ENCODE data around the gene LAMC2. TPM values are rescaled to one million over a fixed set of nuclear protein-coding genes. Genes with fewer than 3 reads are reported as not detected.
"Not testable (repeated sequence)": the region's sequence is repeated elsewhere in the genome, so short reads cannot be mapped to it uniquely, and the experiment has no call there.

The LAMC2 gene
- total RNA-seq, 4 donors from 2014 or later, result 24.2 to 46.5 (median 35.5) TPM

DNA sequence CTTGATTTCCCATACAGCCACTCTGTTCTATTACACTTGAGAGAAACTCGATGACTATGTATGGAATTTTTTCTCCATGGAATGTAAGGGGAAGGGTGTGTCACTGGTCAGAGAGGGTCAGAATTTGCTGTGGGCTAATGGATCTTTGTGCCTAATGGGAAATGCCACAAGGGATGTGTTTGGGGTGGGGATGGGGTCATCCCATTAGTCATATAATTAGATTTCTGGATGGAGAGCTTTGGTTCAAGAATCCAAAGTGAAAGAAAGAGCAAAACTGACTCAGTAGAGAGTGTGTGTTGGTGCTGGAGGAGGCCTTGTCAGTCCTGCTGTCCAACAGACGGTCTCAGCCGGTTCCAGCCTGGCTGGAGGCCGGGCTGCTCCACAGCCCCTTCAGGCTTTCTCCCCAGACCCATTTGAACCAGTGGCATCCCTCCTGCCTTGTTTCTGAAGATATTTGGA is 86.4 kb downstream of the LAMC2 start:
- Histone ChIP-seq H3K9me3 (no peaks in the 10 kb centered on the region), H3K27me3 (no peaks in the 10 kb centered on the region), H3K27ac (peak overlapping the region; percentile 25), H3K4me3 (no peak overlapping the region), H3K36me3 (no peaks in the 10 kb centered on the region), H3K4me1 (peaks cover 20% of the 10 kb centered on the region)
- no peak for DNase-seq (ENCODE audit: low spot score in 2 of 2)
- TF ChIP-seq, protein P1, sequence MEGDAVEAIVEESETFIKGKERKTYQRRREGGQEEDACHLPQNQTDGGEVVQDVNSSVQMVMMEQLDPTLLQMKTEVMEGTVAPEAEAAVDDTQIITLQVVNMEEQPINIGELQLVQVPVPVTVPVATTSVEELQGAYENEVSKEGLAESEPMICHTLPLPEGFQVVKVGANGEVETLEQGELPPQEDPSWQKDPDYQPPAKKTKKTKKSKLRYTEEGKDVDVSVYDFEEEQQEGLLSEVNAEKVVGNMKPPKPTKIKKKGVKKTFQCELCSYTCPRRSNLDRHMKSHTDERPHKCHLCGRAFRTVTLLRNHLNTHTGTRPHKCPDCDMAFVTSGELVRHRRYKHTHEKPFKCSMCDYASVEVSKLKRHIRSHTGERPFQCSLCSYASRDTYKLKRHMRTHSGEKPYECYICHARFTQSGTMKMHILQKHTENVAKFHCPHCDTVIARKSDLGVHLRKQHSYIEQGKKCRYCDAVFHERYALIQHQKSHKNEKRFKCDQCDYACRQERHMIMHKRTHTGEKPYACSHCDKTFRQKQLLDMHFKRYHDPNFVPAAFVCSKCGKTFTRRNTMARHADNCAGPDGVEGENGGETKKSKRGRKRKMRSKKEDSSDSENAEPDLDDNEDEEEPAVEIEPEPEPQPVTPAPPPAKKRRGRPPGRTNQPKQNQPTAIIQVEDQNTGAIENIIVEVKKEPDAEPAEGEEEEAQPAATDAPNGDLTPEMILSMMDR (IDR thresholded peaks at IDR 0.05), result no peak
- TF ChIP-seq EP300 (IDR thresholded peaks at IDR 0.05) (no peak), POLR2AphosphoS5 (IDR thresholded peaks at IDR 0.05) (no peak), POLR2A (IDR thresholded peaks at IDR 0.05) (no peak)
- WGBS, result 60% methylated on average over 3 of the region's 4 CpGs

DNA sequence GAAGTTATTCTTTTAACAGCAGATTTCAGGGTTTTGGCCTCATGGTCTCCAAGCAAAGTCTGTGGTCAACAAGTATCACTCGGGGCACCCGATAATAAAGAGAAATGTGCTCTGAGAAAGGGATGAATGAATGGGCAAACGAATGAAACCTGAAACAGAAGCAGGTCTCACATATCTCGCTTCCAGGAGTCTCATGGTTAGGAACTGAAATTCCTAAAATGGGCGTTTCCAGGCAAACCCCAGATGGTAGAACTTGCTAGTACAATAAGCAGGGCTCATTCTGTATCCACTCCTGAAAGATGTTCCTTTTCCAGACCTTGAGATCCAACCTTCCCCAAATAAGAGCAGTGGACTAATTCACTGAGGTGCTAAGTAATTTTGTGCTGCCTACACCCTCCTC is 87.2 kb downstream of the LAMC2 start:
- 67% methylated on average over 5 of the region's 5 CpGs for WGBS
- Histone ChIP-seq H3K4me1 (peaks cover 25% of the 10 kb centered on the region), H3K4me3 (no peak overlapping the region), H3K27me3 (no peaks in the 10 kb centered on the region), H3K9me3 (no peaks in the 10 kb centered on the region), H3K36me3 (no peaks in the 10 kb centered on the region), H3K27ac (peak overlapping the region; percentile 25)
- no peak for DNase-seq (ENCODE audit: low spot score in 2 of 2)
- TF ChIP-seq POLR2A (IDR thresholded peaks at IDR 0.05) (no peak), POLR2AphosphoS5 (IDR thresholded peaks at IDR 0.05) (no peak), EP300 (IDR thresholded peaks at IDR 0.05) (no peak)
- TF ChIP-seq, protein P1 (IDR thresholded peaks at IDR 0.05), result no peak

DNA sequence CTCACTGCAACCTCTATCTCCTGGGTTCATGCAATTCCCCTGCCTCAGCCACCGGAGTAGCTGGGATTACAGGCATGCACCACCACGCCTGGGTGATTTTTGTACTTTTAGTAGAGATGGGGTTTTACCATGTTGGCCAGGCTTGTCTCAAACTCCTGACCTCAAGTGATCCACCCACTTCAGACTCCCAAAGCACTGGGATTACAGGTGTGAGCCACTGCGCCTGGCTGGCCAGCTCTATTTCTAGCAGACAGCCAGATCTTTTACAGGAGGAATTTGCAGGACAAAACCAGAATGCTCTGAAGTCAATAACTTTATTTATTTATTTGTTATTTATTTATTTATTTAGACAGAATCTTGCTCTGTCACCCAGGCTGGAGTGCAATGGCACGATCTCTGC is 87.9 kb downstream of the LAMC2 start:
- H3K4me3 ChIP-seq; H3K9me3 ChIP-seq; H3K36me3 ChIP-seq; H3K27me3 ChIP-seq; H3K27ac ChIP-seq; DNase-seq (ENCODE audit: low spot score in 2 of 2): not testable (repeated sequence)
- peaks cover 31% of the 10 kb centered on the region for H3K4me1 ChIP-seq
- 71% methylated on average over 4 of the region's 4 CpGs for WGBS

DNA sequence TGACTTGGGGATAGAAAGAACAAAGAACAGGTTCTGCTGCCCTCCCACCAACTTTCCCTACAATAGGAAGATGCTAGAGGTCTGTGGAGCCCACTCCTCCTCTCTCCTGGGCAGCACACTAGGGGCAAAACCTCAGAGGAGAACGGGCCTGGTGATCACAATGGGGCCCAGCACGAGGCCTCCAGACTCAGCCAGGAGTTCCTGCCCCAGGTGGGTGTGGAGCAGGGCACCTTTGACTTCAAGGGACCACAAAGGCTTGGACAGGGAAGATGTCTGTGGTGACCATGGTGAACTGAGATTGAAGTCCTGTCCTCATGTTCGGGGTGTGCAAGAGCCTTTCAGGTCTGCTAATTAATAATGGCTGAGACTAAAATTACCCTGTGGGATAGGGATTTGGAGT is 88.8 kb downstream of the LAMC2 start:
- WGBS, result 89% methylated on average over 3 of the region's 3 CpGs
- H3K4me3 ChIP-seq, result no peak overlapping the region
- H3K36me3 ChIP-seq, result no peaks in the 10 kb centered on the region
- H3K9me3 ChIP-seq, result no peaks in the 10 kb centered on the region
- no peaks in the 10 kb centered on the region for H3K27me3 ChIP-seq
- TF ChIP-seq, protein P1 (IDR thresholded peaks at IDR 0.05), result no peak
- TF ChIP-seq POLR2A (IDR thresholded peaks at IDR 0.05), result no peak
- no peak for TF ChIP-seq EP300 (IDR thresholded peaks at IDR 0.05)
- no peak for TF ChIP-seq POLR2AphosphoS5 (IDR thresholded peaks at IDR 0.05)
- H3K4me1 ChIP-seq, result peaks cover 40% of the 10 kb centered on the region
- H3K27ac ChIP-seq, result no peak overlapping the region
- no peak for DNase-seq (ENCODE audit: low spot score in 2 of 2)

GRCh38 chr1:183275322-183275721 is 89.3 kb downstream of the LAMC2 start:
- WGBS, result 100% methylated on average over 3 of the region's 3 CpGs
- peak in 1 of 2 donors; percentile 38 for DNase-seq (ENCODE audit: low spot score in 2 of 2)
- Histone ChIP-seq H3K9me3 (no peaks in the 10 kb centered on the region), H3K4me3 (no peak overlapping the region), H3K36me3 (no peaks in the 10 kb centered on the region), H3K27me3 (no peaks in the 10 kb centered on the region), H3K4me1 (peaks cover 42% of the 10 kb centered on the region), H3K27ac (no peak overlapping the region)
- TF ChIP-seq POLR2AphosphoS5 (IDR thresholded peaks at IDR 0.05), result no peak
- TF ChIP-seq, protein P1 (IDR thresholded peaks at IDR 0.05), result no peak
- no peak for TF ChIP-seq POLR2A (IDR thresholded peaks at IDR 0.05)
- TF ChIP-seq EP300 (IDR thresholded peaks at IDR 0.05), result no peak
